ACC112 (cell line): ENCODE measurements around the gene LRCH1.
A peak's percentile ranks its signal among the peaks of the same experiment; 100 is the strongest.

Experiments used
- H2AFZ ChIP-seq: fragments of 200-600 bp; sonication (generic); one replicate; pipeline ENCODE4 v1.6.0; 2017; ENCODE audit warnings: antibody characterized with exemption, low read length; ENCODE audit not compliant: unreplicated experiment
- H3K27ac ChIP-seq: fragments of 200-600 bp; sonication (generic); 2 replicates; pipeline ENCODE4 v1.5.1; 2014; ENCODE audit warnings: low read depth, mild to moderate bottlenecking, antibody characterized with exemption, low read length, moderate library complexity
- H3K27me3 ChIP-seq: fragments of 200-600 bp; sonication (generic); 2 replicates; pipeline ENCODE4 v1.6.1; 2014; ENCODE audit warnings: mild to moderate bottlenecking, antibody characterized with exemption, low read length, moderate library complexity, mixed read lengths; ENCODE audit not compliant: insufficient read depth
- H3K36me3 ChIP-seq: fragments of 200-600 bp; sonication (generic); 2 replicates; pipeline ENCODE4 v1.6.1; 2016; ENCODE audit warnings: mild to moderate bottlenecking, antibody characterized with exemption, low read length, moderate library complexity, mixed read lengths; ENCODE audit not compliant: insufficient read depth
- H3K4me1 ChIP-seq: fragments of 200-600 bp; sonication (generic); one replicate; pipeline ENCODE4 v1.6.1; 2016; ENCODE audit warnings: low read length, mixed read lengths; ENCODE audit not compliant: insufficient read depth, unreplicated experiment, control insufficient read depth
- H3K4me3 ChIP-seq: fragments of 200-600 bp; sonication (generic); 2 replicates; pipeline ENCODE4 v1.5.1; 2014; ENCODE audit warnings: mild to moderate bottlenecking, low read depth, low read length
- H3K79me2 ChIP-seq: fragments of 200-600 bp; sonication (generic); one replicate; pipeline ENCODE4 v1.6.0; 2016; ENCODE audit warnings: low read length; ENCODE audit not compliant: control insufficient read depth, unreplicated experiment, insufficient read depth

Gene LRCH1

DNA sequence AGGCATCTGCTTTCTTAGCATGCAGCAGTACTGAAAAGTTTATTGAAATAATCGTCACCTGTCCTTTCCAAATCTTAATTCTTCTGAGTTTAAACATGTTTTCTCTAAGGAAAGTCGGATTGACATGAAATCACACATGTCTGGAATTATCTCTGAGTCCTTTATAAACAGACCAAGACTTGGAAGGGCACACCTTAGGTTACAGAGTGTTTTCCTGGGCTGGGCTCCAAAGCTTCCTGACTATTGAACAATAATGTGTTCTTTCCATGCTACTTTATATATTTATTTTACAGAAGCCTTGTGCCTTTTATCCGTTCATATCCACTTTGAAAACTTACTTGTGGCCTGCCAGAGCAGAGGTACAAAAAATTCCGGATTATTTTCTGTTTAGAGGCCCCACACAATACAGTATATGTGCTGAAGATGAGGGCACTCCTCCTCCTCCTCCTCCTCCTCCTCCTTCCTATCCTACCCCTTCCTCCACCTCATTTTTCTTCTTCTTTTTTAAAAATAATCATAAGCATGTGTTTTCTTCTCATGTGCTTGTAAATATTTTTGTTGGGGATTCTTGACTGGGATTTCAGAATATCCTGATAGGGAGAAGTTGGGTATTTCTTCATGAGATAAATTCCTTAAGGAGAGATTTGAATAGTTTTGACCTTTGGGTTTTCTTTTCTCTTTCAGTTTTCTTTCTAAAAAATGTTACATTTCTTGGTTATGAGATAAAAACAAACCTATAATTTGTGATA, 52.3 kb downstream of the LRCH1 start:
- Histone ChIP-seq H3K27ac (no peak overlapping the region), H2AFZ (no peak overlapping the region), H3K27me3 (no peaks in the 10 kb centered on the region), H3K36me3 (no peaks in the 10 kb centered on the region), H3K79me2 (peaks cover 69% of the 10 kb centered on the region), H3K4me1 (peaks cover 18% of the 10 kb centered on the region), H3K4me3 (no peak overlapping the region)

DNA sequence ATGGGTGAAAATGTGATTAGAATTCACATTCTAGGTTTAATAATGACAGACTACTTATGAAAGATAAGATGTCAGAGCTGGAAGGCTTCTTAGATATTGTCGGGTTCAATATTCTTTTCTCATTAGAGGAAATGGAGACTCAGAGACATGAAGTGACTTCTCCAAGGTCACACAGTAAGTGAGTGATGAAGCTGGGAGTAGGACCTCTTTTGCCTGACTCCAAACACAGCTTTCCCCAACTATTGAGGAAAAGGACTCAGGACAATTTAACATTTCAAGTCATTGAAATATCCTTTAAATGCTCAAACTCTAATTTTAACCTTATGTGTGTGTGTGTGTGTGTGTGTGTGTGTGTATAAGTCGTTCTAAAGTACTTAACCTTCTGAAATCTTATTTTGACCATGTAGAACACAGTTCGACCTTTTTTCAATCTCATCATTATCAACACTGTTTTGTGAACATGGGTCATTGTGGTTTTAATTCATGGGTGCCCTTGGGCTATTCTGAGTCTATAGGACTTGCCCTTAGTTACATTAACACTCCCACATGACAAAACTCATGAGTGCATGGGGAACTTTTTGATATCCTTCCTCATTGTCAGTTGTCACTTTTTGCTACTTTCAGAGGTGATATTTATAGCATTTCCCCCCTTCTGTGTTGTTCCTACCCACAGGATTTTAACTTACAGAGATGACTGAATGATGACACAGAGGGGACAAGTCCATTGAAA, 53.0 kb downstream of the LRCH1 start:
- H3K27ac ChIP-seq: no peak overlapping the region
- H3K27me3 ChIP-seq: no peaks in the 10 kb centered on the region
- H3K4me1 ChIP-seq: peaks cover 10% of the 10 kb centered on the region
- H3K4me3 ChIP-seq: no peak overlapping the region
- no peak overlapping the region for H2AFZ ChIP-seq
- no peaks in the 10 kb centered on the region for H3K36me3 ChIP-seq
- peaks cover 70% of the 10 kb centered on the region for H3K79me2 ChIP-seq

DNA sequence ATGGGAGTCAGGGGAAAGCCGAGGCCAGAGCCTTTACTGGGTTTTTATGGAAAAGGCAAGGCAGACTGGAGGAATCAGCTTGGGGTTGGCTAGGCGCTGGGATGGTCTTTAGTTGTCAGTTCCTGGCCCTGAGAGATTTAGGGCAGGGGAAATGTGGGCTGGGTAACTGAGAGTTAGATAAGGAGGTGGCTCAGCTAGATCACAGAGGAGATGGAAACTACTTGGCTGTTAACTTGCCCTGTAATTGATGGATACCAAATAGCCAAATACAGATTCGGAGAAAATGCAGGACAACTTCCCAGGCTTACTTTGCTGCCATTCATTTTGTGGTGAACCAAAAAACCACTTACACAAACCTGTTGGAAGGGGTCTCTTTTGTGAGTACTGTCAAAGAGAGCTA, 54.0 kb downstream of the LRCH1 start:
- H3K27me3 ChIP-seq: no peaks in the 10 kb centered on the region
- H3K4me3 ChIP-seq: no peak overlapping the region
- no peak overlapping the region for H2AFZ ChIP-seq
- no peak overlapping the region for H3K27ac ChIP-seq
- peaks cover 65% of the 10 kb centered on the region for H3K79me2 ChIP-seq
- peaks cover 8% of the 10 kb centered on the region for H3K4me1 ChIP-seq
- no peaks in the 10 kb centered on the region for H3K36me3 ChIP-seq

DNA sequence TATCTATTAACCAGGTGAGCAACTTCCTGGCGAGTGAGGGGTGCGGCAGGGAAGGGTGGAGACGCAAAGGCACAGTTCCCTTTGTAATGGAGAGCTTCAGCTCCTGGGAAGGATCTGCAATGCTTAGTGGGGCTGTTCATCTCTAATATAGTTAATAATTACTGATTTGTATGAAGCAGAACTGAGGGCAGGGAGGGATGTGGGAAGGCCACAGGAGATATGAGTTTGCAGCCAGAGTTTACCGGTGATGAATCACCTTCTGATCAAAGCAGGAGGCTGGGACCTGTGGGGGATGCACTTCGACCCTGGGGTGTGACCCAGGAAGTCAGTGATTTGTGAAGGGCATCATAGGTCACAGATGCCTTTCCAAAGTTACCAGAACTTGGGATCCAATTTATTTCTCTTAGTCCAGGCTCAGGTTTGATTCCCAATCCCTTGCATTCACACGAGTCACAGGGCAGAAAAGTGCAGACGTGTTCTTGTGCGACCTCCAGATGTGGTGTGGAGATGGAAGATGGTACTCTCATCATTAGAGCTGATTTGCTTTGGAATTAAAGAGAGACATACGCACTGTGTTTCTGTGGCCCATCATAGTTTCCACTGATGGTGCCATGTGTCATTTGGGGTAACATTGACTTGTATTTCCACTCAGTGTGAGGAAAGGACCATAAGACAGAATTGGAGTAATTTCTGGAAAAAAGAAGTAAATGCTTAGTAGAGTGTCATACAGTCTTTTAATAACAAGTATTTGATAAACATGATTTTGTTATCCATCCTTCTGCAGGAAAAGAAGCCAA, 55.0 kb downstream of the LRCH1 start:
- no peaks in the 10 kb centered on the region for H3K36me3 ChIP-seq
- no peak overlapping the region for H3K27ac ChIP-seq
- H3K4me1 ChIP-seq: peaks cover 8% of the 10 kb centered on the region
- H3K27me3 ChIP-seq: no peaks in the 10 kb centered on the region
- no peak overlapping the region for H2AFZ ChIP-seq
- H3K4me3 ChIP-seq: no peak overlapping the region
- H3K79me2 ChIP-seq: peaks cover 63% of the 10 kb centered on the region

DNA sequence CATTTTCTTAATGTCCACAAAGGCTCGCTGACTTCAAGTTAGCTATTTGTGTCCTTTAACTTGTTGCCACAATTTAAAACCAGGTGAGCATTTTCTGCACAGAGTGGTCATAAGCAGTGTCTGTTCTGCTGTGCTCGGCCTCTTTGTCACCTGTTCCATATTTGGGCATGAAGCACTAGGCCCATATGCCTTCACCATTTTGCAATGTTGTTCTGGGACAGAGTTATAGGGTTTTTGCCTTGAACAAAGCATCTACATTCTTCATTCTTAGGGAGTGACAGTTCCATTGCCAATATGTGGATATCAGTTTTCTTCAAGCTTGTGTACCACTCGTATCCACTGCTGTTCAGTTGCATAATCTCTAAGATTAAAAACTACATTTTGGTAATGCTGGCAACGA, 56.1 kb downstream of the LRCH1 start:
- no peak overlapping the region for H3K27ac ChIP-seq

DNA sequence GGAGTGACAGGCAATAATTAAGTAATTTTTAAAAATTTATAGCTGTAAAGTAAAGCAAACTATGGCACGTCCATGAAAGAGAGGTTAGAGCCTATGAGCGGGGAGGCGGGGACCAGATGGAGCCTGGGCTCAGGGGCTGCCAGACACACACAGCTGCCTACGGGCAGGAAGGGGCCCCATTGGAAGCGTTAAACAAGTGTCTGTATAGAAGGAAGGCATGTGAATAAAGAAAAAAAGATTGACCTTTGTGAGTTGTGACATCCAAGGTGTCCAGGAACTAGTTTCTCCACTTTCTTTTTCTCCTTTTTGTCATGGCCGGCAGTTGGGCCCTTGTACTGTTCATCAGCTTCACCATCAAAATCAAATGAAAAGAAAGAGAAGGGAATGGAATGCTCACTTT, 56.8 kb downstream of the LRCH1 start:
- H3K27me3 ChIP-seq: no peaks in the 10 kb centered on the region
- H3K4me3 ChIP-seq: no peak overlapping the region
- peaks cover 13% of the 10 kb centered on the region for H3K4me1 ChIP-seq
- H3K79me2 ChIP-seq: peaks cover 51% of the 10 kb centered on the region
- H3K27ac ChIP-seq: no peak overlapping the region
- H2AFZ ChIP-seq: no peak overlapping the region
- H3K36me3 ChIP-seq: no peaks in the 10 kb centered on the region

More for the DNA sequence above, 56.1 kb downstream of the LRCH1 start:
- H3K79me2 ChIP-seq: peaks cover 57% of the 10 kb centered on the region
- no peaks in the 10 kb centered on the region for H3K27me3 ChIP-seq
- no peak overlapping the region for H3K4me3 ChIP-seq
- no peaks in the 10 kb centered on the region for H3K36me3 ChIP-seq
- H3K4me1 ChIP-seq: peaks cover 8% of the 10 kb centered on the region
- H2AFZ ChIP-seq: no peak overlapping the region

DNA sequence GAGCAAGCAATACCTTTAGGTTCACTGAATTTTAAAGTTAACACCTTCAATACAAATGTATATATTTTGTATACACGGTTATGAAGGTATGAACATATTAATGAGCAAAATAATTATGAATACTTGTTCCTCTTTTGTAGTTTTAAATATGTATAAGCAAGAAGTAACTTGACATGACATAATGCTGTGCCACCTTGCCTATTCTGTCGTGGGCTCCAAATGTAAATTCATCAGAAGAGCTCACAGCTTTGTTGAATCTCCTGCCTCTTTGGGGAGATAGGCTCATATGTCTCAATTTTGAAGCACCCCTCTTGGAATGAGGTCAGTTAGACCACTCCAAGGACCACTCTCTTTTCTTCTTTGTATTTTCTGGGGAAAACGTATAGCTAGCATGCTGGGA, 59.3 kb downstream of the LRCH1 start:
- Histone ChIP-seq H3K79me2 (peaks cover 55% of the 10 kb centered on the region), H3K4me3 (no peak overlapping the region), H3K27ac (no peak overlapping the region), H3K27me3 (no peaks in the 10 kb centered on the region), H3K36me3 (no peaks in the 10 kb centered on the region), H3K4me1 (peaks cover 16% of the 10 kb centered on the region), H2AFZ (no peak overlapping the region)

DNA sequence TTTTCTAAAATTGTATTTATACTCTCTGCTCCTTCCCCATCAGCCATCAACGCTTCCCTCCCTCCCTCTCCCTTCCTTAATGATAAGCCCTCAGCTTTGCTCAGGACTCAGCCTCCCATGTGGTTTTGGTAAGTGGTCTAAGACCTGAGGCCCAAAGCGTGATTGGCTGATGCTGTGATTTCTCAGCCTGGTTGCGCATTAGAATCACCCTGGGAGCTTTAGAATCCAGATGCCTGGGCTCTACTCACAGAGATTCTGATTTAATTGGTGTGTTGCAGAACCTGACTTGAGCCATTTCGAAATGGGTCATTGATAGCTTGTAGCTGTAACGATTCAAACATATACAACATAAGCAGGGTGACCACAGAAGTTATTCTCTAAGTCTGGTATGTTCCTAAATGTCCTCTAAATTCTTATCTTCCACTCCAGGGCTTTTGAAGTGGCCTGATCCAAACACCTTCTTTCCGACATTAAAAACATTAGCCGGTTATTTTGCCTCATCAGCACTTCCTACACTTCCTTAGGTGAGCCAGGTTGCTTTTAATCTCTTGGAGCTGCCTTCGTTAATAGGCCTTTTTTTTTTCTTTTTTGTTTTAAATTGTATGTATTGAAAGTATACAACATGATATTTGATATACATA, 60.6 kb downstream of the LRCH1 start:
- Histone ChIP-seq H3K4me1 (peaks cover 12% of the 10 kb centered on the region), H3K4me3 (no peak overlapping the region), H3K27me3 (no peaks in the 10 kb centered on the region), H3K79me2 (peaks cover 58% of the 10 kb centered on the region), H3K36me3 (no peaks in the 10 kb centered on the region), H2AFZ (no peak overlapping the region), H3K27ac (no peak overlapping the region)

DNA sequence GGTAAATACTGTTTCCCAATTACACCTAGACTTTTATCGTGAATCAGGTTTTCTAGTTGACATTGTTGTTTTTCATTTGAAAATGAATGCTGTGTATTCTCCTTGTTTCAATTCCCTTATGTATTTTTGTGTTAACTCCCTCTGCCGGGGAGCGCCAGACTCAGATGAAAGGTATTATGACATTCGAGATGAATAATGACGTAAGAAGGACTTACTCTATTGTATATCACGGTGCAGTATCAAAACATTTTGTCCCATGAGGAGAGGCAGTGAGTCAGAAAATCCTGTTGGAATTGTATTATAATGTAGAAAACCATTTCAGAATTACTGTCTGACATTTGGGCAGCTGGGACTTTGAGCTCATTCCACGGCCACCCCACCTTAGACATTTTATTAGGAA, 61.6 kb downstream of the LRCH1 start:
- Histone ChIP-seq H3K4me3 (no peak overlapping the region), H2AFZ (no peak overlapping the region), H3K27me3 (no peaks in the 10 kb centered on the region), H3K79me2 (peaks cover 58% of the 10 kb centered on the region), H3K36me3 (no peaks in the 10 kb centered on the region), H3K4me1 (peaks cover 12% of the 10 kb centered on the region), H3K27ac (peak overlapping the region; percentile 48)

DNA sequence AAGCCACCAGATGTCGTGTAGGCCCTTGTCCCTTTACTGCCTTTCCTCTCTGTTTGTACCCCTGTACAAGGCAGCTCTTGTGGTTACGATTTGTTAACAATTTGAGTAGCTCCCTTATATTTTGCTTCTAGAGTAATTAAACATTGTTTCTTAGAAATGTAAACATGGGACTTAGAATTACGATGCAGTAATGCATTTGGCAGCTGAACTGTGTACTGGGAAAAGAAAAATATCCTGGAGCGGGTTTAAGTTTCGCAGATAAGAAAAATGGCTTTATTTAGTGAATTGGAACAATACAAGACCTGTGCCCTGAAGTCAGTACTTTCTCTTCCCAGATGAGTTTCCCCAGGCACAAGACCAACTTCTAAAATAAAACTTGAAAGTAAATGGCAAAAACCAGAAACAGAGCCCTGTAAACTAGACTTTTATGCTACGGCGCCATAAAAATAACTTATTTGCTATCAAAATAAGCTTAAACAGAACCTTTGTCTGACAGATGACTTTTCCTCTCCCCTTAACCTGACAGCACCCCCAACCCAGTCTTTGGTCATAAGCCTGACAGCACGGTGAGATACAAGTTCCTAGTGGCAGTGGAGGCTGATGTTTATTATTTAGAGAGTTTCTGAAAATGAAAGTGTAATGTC, 63.0 kb downstream of the LRCH1 start:
- Histone ChIP-seq H3K79me2 (peaks cover 62% of the 10 kb centered on the region), H3K27ac (peak overlapping the region; percentile 37; the same call in 1 of the 2 replicates), H3K36me3 (no peaks in the 10 kb centered on the region), H2AFZ (no peak overlapping the region), H3K27me3 (no peaks in the 10 kb centered on the region), H3K4me1 (peaks cover 12% of the 10 kb centered on the region), H3K4me3 (peak overlapping the region; percentile 68)
